NCI-H226 (cell line): ENCODE measurements around the gene PRLHR.
A peak's percentile ranks its signal among the peaks of the same experiment; 100 is the strongest.

Source experiments
- DNase-seq: peaks from one replicate; pipeline ENCODE4 v3.0.0-alpha.2; 2015

The PRLHR gene

GRCh38 chr10:118586911-118587310 lies 8.5 kb downstream of the PRLHR start:
- no peak for DNase-seq

- DNase-seq: peak; percentile 48
Measured at GRCh38 chr10:118585794-118586193, 9.7 kb downstream of the PRLHR start.

- peak; percentile 57 for DNase-seq
Measured at GRCh38 chr10:118585234-118585633, 10.2 kb downstream of the PRLHR start.

GRCh38 chr10:118584181-118584954 lies 11.1 kb downstream of the PRLHR start:
- DNase-seq: peak; percentile 71

- no peak for DNase-seq
Measured at GRCh38 chr10:118583611-118584010, 11.8 kb downstream of the PRLHR start.

- DNase-seq: no peak
Measured at GRCh38 chr10:118582511-118582910, 12.9 kb downstream of the PRLHR start.

- DNase-seq: no peak
Measured at GRCh38 chr10:118581340-118581739, 14.1 kb downstream of the PRLHR start.

GRCh38 chr10:118580702-118581101 lies 14.7 kb downstream of the PRLHR start:
- no peak for DNase-seq

GRCh38 chr10:118573512-118573911 lies 21.9 kb downstream of the PRLHR start:
- DNase-seq: no peak

- DNase-seq: no peak
Measured at GRCh38 chr10:118572256-118573041, 23.0 kb downstream of the PRLHR start.

- DNase-seq: no peak
Measured at GRCh38 chr10:118571123-118571522, 24.3 kb downstream of the PRLHR start.

- DNase-seq: no peak
Measured at GRCh38 chr10:118570591-118570990, 24.9 kb downstream of the PRLHR start.

- DNase-seq: no peak
Measured at GRCh38 chr10:118569882-118570252, 25.6 kb downstream of the PRLHR start.

- DNase-seq: no peak
Measured at GRCh38 chr10:118569241-118569881, 26.1 kb downstream of the PRLHR start.

GRCh38 chr10:118568327-118568848 lies 27.1 kb downstream of the PRLHR start:
- peak; percentile 1 for DNase-seq

- DNase-seq: no peak
Measured at GRCh38 chr10:118567701-118568248, 27.7 kb downstream of the PRLHR start.

- no peak for DNase-seq
Measured at GRCh38 chr10:118566911-118567310, 28.5 kb downstream of the PRLHR start.

GRCh38 chr10:118565301-118566075 lies 30.0 kb downstream of the PRLHR start:
- no peak for DNase-seq

- no peak for DNase-seq
Measured at GRCh38 chr10:118564652-118565051, 30.8 kb downstream of the PRLHR start.

GRCh38 chr10:118564114-118564513 lies 31.3 kb downstream of the PRLHR start:
- no peak for DNase-seq

GRCh38 chr10:118563373-118563890 lies 32.0 kb downstream of the PRLHR start:
- no peak for DNase-seq

- DNase-seq: no peak
Measured at GRCh38 chr10:118562851-118563250, 32.6 kb downstream of the PRLHR start.
